Measurements from ENCODE around the gene DENND6B. TPM values are rescaled to one million over a fixed set of nuclear protein-coding genes. Genes with fewer than 3 reads are reported as not detected.
"Not testable (repeated sequence)": the region's sequence is repeated elsewhere in the genome, so short reads cannot be mapped to it uniquely, and the experiment has no call there.

DENND6B gene, protein sequence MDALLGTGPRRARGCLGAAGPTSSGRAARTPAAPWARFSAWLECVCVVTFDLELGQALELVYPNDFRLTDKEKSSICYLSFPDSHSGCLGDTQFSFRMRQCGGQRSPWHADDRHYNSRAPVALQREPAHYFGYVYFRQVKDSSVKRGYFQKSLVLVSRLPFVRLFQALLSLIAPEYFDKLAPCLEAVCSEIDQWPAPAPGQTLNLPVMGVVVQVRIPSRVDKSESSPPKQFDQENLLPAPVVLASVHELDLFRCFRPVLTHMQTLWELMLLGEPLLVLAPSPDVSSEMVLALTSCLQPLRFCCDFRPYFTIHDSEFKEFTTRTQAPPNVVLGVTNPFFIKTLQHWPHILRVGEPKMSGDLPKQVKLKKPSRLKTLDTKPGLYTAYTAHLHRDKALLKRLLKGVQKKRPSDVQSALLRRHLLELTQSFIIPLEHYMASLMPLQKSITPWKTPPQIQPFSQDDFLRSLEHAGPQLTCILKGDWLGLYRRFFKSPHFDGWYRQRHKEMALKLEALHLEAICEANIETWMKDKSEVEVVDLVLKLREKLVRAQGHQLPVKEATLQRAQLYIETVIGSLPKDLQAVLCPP
- 2.5 TPM for polyA plus RNA-seq (2013, experiment 1 of 2; ENCODE audit: insufficient read length)
- polyA plus RNA-seq (2013, experiment 2 of 2; ENCODE audit: insufficient read length): 3.4 TPM

DNA sequence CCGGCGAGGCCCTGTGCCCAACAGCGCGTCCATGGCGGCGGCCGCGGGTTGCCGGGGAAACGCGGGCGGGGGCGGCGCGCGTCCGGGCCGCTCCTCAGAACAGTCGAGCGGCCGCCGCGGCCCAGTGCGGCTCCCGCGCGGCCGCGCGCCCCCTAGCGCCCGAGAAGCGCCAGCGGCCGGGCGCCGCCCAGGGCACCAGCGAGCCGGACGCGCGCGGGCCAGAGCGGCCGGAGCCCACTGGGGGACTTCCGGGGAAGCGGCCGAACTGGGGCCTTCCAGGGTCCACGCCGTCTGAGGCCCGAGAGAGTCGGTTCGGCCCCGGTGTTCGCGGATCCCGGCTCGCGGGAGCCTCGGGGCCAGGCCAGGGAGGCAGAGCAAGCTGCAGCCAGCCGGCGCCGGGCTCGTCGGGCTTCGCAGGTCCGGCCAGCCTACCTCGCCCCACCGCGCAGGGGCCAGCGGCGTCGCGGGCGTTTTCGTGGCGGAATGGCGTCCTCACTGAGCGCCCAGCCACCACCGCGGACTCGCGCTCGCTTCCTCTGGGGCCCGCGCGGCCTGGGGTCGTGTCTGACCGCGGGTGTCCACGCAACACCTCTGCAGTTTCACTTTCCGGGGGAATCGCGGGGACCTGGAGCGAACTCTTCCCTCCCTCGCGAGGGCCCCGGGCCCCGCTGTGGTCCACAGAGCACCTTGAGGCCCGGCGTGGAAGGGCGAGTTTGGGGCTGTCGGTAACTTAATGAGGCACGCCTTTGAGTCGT, at the start of gene DENND6B:
TSS of gene DENND6B (minus strand) at position 57 of the 755 bp plus-strand sequence. CDS start at position 33, 24 bp downstream.
- peak; percentile 78 for DNase-seq

DNA sequence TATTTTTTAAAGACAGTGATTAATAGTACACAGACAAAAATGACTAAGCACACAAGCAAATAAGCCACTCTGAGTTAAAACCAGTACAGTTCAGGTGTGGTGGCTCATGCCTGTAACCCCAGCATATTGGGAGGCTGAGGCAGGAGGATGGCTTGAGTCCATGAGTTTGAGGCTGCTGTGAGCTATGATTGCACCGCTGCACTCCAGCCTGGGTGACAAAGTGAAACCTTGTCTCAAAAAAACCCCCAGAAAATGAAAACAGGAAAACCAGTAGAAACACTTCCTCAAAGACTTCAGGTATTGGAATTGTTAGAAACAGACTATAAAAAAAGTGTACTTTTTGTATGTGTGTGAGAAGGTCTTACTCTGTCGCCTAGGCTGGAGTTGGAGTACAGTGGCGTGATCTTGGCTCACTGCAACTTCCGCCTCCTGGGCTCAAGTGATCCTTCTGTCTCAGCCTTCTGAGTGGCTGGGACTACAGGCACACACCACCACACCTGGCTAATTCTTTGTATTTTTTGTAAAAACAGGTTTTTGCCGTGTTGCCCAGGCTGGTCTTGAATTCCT, 49.4 kb upstream of the DENND6B start:
- no peak for DNase-seq

DNA sequence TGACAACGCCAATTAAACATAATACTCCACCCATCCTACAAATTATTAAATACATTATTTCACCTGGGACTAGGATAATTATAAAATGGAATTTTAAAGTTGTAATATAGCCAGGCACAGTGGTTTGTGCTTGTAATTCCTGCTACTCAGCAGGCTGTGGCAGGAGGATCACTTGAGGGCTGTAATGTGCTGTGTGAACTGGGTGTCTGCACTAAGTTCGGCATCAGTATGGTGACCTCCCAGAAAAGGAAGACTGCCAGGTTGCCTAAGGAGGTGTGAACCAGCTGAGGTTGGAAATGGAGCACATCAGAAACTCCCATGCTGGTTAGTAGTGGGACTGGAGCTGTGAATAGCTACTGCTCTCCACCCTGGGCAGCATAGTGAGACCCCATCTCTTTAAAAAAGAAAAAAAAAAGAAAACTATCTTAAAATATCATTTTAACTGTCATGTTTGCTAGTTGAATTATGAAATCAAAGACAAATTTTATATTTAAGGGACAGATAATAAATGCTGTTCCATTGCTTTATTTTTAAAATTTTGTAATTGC, 44.4 kb upstream of the DENND6B start:
- DNase-seq: no peak

DNA sequence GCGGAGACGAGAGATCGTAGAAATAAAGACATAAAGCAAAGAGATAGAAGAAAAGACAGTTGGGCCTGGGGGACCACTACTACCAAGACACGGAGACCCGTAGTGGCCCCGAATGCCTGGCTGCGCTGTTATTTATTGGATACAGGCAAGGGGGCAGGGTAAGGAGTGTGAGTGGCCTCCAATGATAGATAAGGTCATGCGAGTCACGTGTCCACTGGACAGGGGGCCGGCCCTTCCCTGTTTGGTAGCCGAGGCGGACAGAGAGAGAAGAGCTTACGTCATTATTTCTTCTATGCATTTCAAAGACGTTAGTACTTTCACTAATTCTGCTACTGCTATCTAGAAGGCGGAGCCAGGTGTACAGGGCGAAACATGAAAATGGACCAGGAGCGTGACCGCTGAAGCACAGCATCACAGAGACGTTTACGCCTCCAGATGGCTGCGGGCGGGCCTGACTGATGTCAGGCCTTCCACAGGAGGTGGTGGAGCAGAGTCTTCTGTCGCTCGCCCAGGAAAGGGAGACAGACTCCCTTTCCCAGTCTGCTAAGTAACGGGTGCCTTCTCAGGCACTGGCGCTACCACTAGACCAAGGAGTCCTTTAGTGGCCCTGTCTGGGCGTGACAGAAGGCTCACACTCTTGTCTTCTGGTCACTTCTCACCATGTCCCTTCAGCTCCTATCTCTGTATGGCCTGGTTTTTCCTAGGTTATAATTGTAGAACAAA, 41.1 kb upstream of the DENND6B start:
- no peak for DNase-seq

DNA sequence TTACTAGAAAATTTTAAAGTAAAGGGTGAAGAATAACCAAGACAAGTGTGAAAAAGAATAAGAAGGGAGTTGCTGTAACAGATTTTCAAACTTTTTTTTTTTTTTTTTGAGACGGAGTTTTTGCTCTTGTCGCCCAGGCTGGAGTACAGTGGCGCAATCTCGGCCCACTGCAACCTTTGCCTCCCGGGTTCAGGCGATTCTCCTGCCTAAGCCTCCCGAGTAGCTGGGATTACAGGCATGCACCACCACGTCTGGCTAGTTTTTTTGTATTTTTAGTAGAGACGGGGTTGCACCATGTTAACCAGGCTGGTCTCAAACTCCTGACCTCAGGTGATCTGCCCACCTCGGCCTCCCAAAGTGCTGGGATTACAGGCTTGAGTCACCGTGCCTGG, 37.0 kb upstream of the DENND6B start:
- DNase-seq: not testable (repeated sequence)

DNA sequence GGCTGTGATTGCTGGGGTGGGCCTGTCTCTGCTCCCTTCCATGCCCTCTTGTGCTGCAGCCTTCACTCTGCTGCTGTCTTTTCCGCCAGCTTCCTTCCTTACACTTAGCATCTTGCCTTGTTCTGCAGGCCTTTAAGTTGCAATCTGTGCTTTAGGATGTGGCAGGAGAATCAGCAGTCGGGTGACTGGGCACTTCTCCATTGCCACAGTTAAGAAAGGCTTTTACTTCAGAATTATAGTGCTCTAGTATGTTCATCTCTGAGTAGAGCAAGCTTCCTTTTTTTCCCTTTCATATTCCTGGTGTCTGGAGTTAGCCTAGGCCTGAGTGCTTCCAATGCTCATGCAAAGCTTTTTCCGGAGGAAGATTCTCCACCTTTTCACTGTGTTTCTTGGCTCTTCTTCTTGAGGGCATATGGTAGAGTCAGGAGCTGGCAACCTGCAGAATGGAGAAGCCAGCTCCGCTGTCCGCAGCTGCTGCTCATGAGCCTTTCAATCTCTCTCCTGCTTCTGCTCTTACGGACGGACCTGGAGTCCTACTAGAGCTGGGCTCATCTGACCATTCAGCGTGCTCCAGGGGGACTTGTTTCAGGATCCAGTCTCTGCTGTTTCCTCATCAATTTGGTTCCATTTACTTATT, 36.5 kb upstream of the DENND6B start:
- no peak for DNase-seq

DNA sequence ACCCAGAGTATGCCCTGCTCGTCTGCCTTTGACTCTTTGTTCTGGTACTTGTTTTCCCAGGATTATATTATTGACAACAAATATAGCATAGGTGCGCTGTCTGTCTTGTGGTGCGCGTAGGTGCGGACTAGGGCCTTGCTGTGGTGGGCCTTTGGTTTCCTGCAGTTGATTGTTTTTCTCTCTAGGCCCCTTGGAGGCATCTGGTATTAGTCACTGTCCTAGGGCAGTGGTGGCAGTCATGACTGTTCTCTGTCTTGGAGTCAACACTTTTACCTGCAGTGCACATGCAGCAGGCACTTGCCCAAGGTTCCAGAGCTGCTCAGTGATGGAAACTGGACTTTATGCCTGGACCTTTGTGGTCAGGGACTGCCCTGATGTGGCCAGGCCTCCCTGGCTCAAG, 34.9 kb upstream of the DENND6B start:
- DNase-seq: no peak

DNA sequence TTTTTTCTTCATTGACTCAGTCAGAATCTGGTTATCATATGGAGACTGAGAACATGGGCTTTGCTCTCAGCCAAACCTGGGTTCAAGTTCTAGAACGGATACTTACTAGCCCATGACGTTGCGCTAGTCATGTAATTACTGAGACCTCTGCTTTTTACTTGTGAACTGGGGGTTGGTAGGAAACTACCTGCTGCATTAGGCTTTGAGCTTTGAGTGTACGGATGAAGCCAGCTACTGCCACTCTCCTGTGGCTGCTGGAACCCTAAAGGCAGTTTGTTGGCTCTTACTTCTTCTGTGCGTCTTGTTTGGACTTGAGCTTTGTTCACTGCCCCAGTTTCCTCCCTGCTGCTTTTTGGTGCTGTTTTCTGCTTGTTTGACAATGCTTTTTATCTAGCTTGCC, 34.4 kb upstream of the DENND6B start:
- DNase-seq: no peak

DNA sequence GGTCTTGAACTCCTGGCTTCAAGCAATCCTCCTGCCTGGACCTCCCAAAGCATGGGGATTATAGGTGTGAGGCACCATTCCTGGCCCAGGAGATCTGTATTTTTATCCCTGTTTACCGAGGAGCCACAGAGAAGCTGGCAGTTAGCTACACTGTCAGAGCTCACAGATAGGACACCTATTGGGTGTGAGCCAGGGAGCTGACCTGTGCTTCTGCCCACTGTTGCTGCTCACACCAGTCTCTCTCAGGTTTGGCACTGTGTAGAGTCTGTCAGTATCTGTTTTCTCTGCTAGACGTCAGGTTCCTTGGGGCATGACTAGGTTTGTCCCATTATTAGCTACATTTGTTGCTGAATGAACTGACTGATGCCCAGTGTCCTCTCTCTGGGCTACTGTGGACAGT, 33.8 kb upstream of the DENND6B start:
- no peak for DNase-seq

DNA sequence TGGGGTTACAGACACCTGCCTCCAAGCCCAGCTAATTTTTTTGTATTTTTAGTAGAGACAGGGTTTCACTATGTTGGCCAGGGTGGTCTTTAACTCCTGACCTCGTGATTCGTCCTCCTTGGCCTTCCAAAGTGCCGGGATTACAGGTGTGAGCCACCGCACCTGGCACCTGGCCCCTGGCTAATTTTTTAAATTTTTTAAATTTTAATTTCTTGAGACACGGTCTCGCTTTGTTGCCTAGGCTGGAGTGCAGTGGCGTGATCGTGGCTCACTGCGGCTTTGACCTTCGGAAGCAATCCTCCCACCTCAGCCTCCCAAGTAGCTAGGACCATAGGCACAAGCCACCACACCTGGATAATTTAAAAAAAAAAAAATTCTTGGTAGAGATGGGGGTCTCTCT, 30.9 kb upstream of the DENND6B start:
- DNase-seq: no peak

DNA sequence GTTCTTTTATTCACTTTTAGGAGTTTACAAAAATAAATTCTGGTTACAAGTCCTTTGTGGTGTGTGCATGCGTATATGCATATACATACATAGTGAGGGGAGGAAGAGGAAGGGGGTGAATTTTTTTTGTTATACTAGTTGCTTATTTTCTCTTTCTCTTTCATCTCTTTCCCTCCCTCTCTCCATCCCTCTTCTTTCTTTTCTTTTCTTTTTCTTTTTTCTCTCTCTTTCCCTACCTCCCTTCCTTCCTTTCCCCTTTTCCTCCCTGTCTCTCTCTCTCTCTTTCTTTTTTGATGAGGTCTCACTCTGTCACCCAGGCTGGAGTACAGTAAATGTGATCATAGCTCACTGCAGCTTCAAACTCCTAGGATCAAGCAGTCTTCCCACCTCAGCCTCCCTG, 30.4 kb upstream of the DENND6B start:
- DNase-seq: no peak

DNA sequence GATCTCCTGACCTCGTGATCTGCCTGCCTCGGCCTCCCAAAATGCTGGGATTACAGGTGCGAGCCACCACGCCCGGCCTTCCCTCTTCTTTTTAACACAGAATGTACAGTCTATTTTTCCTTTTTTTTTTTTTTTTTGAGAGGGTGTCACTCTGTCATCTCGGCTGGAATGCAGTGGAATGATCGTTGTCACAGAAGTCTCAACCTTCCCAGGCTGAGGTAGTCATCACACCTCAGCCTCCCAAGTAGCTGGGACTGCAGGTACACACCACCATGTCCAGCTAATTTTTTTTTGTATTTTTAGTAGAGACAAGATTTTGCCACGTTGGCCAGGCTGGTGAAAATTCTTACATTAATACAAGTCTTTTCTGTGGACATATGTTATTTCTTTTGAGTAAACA, 29.4 kb upstream of the DENND6B start:
- DNase-seq: no peak

DNA sequence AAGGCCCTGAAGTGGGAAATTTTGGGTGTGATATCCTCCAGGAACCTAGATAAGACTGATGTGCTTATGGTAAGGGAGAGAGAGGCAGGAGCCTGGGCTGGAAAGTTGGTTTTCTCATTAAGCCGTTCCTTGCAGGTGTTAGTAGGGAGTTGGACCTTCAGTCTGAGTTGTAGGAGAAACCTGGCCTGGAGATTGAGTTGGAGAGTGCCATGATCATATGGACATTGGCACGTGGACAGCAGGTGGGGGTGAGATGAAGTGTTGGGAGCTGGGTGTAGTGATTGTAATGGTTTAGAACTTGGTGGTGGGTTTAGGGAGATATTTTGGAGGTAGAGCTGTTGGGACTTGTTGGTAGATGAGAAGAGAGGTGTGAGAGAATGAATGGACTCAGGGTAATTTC, 21.2 kb upstream of the DENND6B start:
- DNase-seq: no peak

DNA sequence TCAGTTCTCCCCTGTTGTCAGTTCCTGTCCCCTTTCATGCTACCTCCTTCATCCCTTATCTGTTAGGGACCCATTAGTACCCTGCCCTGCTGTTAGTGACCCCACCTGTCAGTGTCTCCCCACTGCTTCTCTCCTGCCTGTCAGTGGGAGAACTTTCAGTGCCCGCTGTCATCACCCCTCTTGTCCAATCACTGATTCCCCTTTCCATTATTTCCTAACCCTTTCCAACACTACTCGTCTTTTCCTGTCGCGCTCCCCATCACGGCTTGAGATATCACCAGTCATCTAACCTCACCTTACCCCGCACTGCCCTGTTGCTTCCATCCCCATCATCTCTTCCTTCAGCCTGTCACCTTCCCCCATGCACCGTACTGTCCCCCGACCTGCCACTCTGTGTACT, 20.3 kb upstream of the DENND6B start:
- no peak for DNase-seq

DNA sequence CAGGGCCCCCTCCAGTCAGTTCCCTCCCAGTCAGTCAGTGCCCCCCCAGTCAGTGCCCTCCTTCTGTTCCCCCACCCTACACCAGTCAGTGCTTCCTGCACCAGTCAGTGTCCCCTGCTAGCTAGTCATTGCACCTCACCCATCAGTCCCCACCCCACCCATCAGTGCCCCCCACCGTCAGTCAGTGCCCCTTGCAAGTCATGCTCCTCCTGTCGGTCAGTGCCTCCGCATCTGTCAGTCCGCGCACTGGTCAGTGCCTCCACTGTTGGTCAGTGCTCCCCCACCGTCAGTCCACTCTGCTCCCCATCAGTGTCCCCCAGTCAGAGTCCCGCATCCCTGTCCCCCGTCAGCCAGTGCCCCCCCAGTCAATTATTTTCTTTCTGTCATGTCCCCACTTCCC, 19.7 kb upstream of the DENND6B start:
- DNase-seq: no peak

DNA sequence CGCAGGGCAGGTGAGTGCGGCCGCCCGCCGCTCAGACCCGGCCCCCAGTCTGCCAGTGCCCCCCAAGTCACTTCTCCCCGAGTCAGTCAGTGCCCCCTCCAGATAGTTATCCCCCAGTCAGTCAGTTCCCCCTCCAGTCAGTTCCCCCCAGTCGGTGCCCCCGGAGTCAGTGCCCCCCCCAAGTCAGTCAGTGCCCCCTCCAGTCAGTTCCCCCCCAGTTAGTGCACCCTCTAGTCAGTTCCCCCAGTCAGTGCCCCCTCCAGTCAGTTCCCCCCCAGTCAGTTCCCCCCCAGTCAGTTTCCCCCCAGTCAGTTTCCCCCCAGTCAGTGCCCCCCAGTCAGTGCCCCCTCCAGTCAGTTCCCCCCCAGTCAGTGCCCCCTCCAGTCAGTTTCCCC, 16.7 kb upstream of the DENND6B start:
- DNase-seq: no peak

DNA sequence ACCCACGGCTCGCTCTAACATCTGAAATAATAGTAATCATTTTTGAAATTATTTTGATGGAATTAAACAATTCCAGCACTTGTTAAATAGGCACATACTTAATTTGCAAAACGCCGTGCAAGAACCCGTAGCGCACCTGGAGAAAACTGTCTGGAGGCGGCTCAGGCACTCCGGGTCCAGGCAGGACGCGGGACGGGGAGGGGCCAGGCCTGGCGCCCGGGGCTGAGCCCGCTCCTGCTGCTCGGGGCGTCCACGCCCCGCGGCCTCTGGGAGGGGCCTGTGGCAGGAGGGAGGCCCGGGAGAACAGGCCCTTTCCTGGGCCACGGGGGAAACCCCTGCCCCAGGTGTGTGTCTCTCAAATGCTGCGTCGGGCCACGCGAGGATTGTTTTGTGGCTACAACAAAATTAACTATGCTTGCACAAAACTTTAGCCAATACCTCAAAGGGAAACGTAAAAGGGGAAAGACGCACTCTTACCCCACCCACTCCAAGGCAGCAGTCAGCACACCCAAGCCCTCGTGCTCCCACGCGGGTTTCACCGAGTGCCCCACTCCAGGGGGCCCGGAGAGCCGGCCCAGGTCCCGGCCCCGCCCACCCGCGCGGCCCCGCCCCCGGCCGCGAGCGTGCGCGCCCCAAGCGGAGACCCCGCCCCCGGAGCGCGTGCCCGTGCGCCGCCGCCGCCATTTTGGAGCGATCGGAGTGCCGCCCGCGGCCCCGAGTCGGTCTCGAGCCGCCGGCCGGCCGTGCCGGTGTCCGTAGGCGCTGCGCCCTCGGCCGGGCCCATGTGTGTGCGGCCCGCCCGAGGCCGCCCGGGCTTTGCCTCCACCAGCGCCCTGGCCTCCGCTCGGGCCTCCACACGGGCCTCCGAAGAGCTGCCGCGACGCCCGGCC, 16.1 kb upstream of the DENND6B start, which contains the start of gene PPP6R2:
TSS of gene PPP6R2 (plus strand) at position 677 of the 890 bp plus-strand sequence. CDS start 50,582 bp downstream, outside the sequence.
- peak; percentile 70 for DNase-seq

DNA sequence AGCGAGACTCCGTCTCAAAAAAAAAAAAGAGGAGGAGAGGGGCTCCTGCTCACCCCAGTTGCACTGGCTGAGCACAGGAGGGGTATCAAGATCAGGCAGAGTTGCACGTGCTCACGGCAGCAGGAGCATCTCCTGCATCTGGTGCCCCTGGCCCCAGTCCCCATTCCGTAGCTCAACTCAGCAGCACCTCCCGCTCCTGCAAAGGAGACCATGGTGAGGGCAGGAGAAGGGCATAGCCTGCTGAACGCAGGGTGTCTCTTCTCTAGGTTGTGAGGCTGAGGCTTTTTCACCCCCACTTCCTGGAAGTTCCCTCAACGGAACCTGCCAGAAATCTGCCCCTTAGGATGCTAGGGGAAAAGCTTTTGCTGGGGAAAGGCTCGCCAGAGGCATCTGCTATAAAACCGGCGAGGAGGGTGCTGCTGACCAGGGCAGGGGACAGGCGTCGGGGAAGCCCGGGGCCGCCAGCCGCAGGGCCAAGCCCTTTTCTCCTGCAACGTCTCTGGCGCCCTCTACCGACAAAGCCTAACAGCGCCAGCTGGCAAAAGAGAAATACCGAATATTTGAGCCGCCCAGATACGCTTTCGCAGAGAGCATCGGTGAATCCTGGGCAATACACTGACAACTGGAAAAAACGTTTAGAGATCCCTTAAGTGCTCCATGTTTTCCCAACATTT, 15.3 kb upstream of the DENND6B start:
- peak; percentile 84 for DNase-seq
